Smooth muscle cell (in vitro differentiated cells): Measurements from ENCODE around the gene VTI1B. TPM values are rescaled to one million over a fixed set of nuclear protein-coding genes. Genes with fewer than 3 reads are reported as not detected.
A peak's percentile ranks its signal among the peaks of the same experiment; 100 is the strongest.

Experiments used
- DNase-seq: peaks from one replicate; lab custom pipeline; 2025; ENCODE audit not compliant: unreplicated experiment; lab: John Stamatoyannopoulos, UW
- H2AFZ ChIP-seq: fragments of 200-600 bp; sonication (generic); 2 replicates; pipeline ENCODE4 v1.6.0; 2016; ENCODE audit warnings: antibody characterized with exemption, low read depth, mild to moderate bottlenecking
- H3F3A ChIP-seq: fragments of 200-600 bp; sonication (generic); 2 replicates; pipeline ENCODE4 v1.6.0; 2017; ENCODE audit warnings: antibody characterized with exemption, low read depth
- H3K27ac ChIP-seq: fragments of 200-600 bp; sonication (generic); 2 replicates; pipeline ENCODE4 v1.5.1; 2016; ENCODE audit warnings: low read depth, mild to moderate bottlenecking
- H3K27me3 ChIP-seq: fragments of 200-600 bp; sonication (generic); 2 replicates; pipeline ENCODE4 v1.6.1; 2016; ENCODE audit warnings: low read depth, mild to moderate bottlenecking
- H3K36me3 ChIP-seq: fragments of 200-600 bp; sonication (generic); 2 replicates; pipeline ENCODE4 v1.5.1; 2016; ENCODE audit warnings: low read depth
- H3K4me1 ChIP-seq: fragments of 200-600 bp; sonication (generic); 2 replicates; pipeline ENCODE4 v1.5.1; 2016; ENCODE audit warnings: low read depth
- H3K4me2 ChIP-seq: fragments of 200-600 bp; sonication (generic); 2 replicates; pipeline ENCODE4 v1.6.0; 2016; ENCODE audit warnings: mild to moderate bottlenecking
- H3K4me3 ChIP-seq: fragments of 200-600 bp; sonication (generic); 2 replicates; pipeline ENCODE4 v1.5.1; 2016; ENCODE audit warnings: mild to moderate bottlenecking
- H3K79me2 ChIP-seq: fragments of 200-600 bp; sonication (generic); 2 replicates; pipeline ENCODE4 v1.6.0; 2016; ENCODE audit warnings: low read depth, mild to moderate bottlenecking
- H3K9ac ChIP-seq: fragments of 200-600 bp; sonication (generic); 2 replicates; pipeline ENCODE4 v1.6.0; 2016; ENCODE audit warnings: low read depth
- H3K9me3 ChIP-seq: fragments of 200-600 bp; sonication (generic); replicated peaks from 2 replicates; pipeline ENCODE4 v1.5.1; 2016; ENCODE audit warnings: low read depth
- H4K20me1 ChIP-seq: fragments of 200-600 bp; sonication (generic); 2 replicates; pipeline ENCODE4 v1.6.0; 2016; ENCODE audit warnings: low read depth
- WGBS: methylation state at CpG from one replicate; pipeline ENCODE4 v1.1.7; 2016; ENCODE audit warnings: low lambda C conversion rate; 5-methylcytosine and 5-hydroxymethylcytosine counted together
- polyA plus RNA-seq: library from polyadenylated mRNA; unstranded; fragments of >200 nt; fragmentation: Nextera tagmentation; extraction: Ambion mirVana; gene quantifications from 2 replicates; pipeline ENCODE4 v1.2.1, GENCODE V29; 2016
- total RNA-seq: library from RNA; depleted of rRNA; stranded (reverse); fragments of >200 nt; gene quantifications from 2 replicates; pipeline ENCODE4 v1.2.3, GENCODE V29; 2014
- TF ChIP-seq, protein P1 (sequence below): fragments of 200-600 bp; sonication (generic); IDR thresholded peaks from 2 replicates; pipeline ENCODE4 v1.5.1; 2017; ENCODE audit warnings: borderline replicate concordance, mild to moderate bottlenecking, antibody characterized with exemption; ENCODE audit not compliant: insufficient read depth, poor library complexity, severe bottlenecking

VTI1B gene, protein sequence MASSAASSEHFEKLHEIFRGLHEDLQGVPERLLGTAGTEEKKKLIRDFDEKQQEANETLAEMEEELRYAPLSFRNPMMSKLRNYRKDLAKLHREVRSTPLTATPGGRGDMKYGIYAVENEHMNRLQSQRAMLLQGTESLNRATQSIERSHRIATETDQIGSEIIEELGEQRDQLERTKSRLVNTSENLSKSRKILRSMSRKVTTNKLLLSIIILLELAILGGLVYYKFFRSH
- 32.9 and 33.0 TPM in 2 replicates for total RNA-seq
- 106 and 113 TPM in 2 replicates for polyA plus RNA-seq

DNA sequence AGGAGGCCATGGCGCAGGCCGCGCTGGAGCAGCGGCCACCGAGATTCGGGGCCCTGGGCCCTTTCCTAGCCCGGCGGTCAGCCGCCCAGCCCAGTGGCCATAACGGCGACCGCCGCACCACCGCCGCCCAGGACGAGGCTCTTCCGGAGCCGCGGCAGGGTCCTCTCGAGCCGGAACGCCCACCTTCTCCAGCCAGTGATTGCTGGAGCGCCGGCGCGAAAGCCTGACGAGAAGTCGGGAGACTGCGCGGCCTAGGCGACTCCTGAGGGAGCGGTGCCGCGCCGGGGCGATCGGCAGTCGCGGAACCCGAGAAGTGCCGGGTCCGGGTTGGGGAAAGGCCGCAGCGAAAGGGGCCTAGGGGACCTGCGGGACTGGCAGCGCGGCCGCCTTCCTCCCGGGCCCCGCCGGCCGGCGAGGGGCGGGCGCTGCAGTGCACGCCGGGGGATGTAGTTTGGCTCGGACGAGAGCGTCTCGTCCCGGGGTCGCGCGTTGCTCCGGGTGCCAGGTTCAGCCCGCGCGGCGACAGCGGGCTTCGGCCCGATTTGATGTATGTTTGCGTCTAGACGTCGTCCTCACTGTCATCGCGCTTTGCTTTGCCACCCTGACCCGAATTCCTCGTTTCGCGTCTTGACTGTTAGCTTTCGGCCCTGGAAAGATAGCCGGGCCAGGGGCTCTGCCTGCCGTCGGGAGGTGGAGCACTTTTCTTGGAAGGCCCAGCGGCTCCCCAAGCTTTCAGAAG is at the start of gene VTI1B:
Gene VTI1B, minus strand, starts transcription at position 153 of the 739 bp plus-strand sequence. Its CDS starts 143 bp downstream, at position 10.
- peak within 1 kb of the TSS; percentile 99 for H3K27ac ChIP-seq
- peak; percentile 73 for DNase-seq
- H3K4me3 ChIP-seq = peak within 1 kb of the TSS; percentile 97
- H3K4me2 ChIP-seq = peak within 1 kb of the TSS; percentile 91
- peaks cover 8% of the 10 kb centered on the region for H3K4me1 ChIP-seq
- peak within 1 kb of the TSS; percentile 96 for H2AFZ ChIP-seq
- TF ChIP-seq, protein P1, sequence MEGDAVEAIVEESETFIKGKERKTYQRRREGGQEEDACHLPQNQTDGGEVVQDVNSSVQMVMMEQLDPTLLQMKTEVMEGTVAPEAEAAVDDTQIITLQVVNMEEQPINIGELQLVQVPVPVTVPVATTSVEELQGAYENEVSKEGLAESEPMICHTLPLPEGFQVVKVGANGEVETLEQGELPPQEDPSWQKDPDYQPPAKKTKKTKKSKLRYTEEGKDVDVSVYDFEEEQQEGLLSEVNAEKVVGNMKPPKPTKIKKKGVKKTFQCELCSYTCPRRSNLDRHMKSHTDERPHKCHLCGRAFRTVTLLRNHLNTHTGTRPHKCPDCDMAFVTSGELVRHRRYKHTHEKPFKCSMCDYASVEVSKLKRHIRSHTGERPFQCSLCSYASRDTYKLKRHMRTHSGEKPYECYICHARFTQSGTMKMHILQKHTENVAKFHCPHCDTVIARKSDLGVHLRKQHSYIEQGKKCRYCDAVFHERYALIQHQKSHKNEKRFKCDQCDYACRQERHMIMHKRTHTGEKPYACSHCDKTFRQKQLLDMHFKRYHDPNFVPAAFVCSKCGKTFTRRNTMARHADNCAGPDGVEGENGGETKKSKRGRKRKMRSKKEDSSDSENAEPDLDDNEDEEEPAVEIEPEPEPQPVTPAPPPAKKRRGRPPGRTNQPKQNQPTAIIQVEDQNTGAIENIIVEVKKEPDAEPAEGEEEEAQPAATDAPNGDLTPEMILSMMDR = no peak
- no peaks in the 10 kb centered on the region for H3K36me3 ChIP-seq
- H4K20me1 ChIP-seq = peaks cover 59% of the 10 kb centered on the region
- no peaks in the 10 kb centered on the region for H3K27me3 ChIP-seq
- H3K9ac ChIP-seq = peak within 1 kb of the TSS; percentile 100
- under 1% methylated on average over 87 of the region's 87 CpGs for WGBS
- H3F3A ChIP-seq = peaks cover 11% of the 10 kb centered on the region
- H3K79me2 ChIP-seq = peaks cover 68% of the 10 kb centered on the region
- H3K9me3 ChIP-seq = no peaks in the 10 kb centered on the region

DNA sequence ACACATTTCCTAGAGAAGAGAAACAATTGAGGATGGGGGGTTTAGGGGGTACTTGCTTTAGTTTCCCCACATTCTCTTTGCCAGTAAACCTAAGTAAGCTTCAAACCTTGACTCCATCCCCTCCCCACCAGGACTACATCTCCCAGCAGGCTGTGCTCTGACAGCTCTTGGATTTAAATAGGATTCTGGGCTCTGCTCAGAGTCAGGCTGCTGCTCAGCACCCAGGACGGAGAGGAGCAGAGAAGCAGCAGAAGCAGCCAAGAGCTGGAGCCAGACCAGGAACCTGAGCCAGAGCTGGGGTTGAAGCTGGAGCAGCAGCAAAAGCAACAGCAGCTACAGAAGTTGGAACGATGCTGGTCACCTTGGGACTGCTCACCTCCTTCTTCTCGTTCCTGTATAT is 47.9 kb upstream of the VTI1B start:
- 66% methylated on average over 3 of the region's 3 CpGs for WGBS
- Histone ChIP-seq H4K20me1 (no peaks in the 10 kb centered on the region), H3K27me3 (peaks cover 11% of the 10 kb centered on the region), H3K9me3 (no peaks in the 10 kb centered on the region), H3K27ac (no peak overlapping the region), H3K9ac (no peak overlapping the region), H3K4me3 (no peak overlapping the region), H2AFZ (no peak overlapping the region), H3K79me2 (no peaks in the 10 kb centered on the region), H3K4me2 (no peak overlapping the region), H3K36me3 (no peaks in the 10 kb centered on the region), H3K4me1 (no peaks in the 10 kb centered on the region), H3F3A (no peaks in the 10 kb centered on the region)
- DNase-seq = no peak
- TF ChIP-seq, protein P1 = no peak

DNA sequence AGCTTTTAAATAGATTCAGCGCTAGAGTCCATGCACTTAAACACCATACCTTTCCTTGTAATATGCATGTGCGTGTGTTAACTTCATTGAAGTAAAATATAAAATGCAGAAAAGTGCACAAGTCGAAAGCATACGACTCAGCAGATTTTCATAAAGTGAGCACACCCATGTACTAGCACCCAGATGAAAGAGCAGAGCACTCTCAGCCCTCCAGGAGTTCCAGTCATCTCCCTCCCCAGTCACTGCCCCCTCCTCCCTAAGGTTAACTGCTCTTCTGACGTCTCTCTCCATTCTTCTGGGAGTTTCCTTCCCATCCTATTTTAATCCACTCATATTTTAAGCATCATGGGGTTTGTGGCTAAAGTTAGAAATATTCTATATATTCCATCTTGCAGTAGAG is 47.4 kb upstream of the VTI1B start:
- Histone ChIP-seq H3K4me2 (no peak overlapping the region), H4K20me1 (no peaks in the 10 kb centered on the region), H2AFZ (no peak overlapping the region), H3K27ac (no peak overlapping the region), H3K27me3 (peaks cover 11% of the 10 kb centered on the region), H3K4me1 (no peaks in the 10 kb centered on the region), H3F3A (no peaks in the 10 kb centered on the region), H3K9me3 (no peaks in the 10 kb centered on the region), H3K79me2 (no peaks in the 10 kb centered on the region), H3K9ac (no peak overlapping the region), H3K4me3 (no peak overlapping the region), H3K36me3 (no peaks in the 10 kb centered on the region)
- DNase-seq = no peak
- WGBS = 77% methylated on average over 5 of the region's 5 CpGs
- TF ChIP-seq, protein P1 = no peak
